GM19099 (cell line): Measurements from ENCODE around the gene LHFPL5.

Source experiments
- POLR2A ChIP-seq: IDR thresholded peaks from 3 replicates; pipeline ENCODE4 v1.6.1; 2011; ENCODE audit warnings: low read depth; ENCODE audit not compliant: insufficient read length; ENCODE audit errors: extremely low read depth

Gene LHFPL5

GRCh38 chr6:35804996-35805736 lies at the start of gene LHFPL5:
Gene LHFPL5 (plus strand): TSS chr6:35805352. CDS start chr6:35805671, 319 bp downstream.
- TF ChIP-seq POLR2A: no peak

- TF ChIP-seq POLR2A: no peak
Observed at GRCh38 chr6:35757456-35758123, 47.6 kb upstream of the LHFPL5 start.

- no peak for TF ChIP-seq POLR2A
Observed at GRCh38 chr6:35759426-35759825, 45.7 kb upstream of the LHFPL5 start.

GRCh38 chr6:35765739-35766138 lies 39.4 kb upstream of the LHFPL5 start:
- no peak for TF ChIP-seq POLR2A

GRCh38 chr6:35769211-35769610 lies 35.9 kb upstream of the LHFPL5 start:
- TF ChIP-seq POLR2A: no peak

GRCh38 chr6:35771343-35771627 lies 33.9 kb upstream of the LHFPL5 start:
- no peak for TF ChIP-seq POLR2A

GRCh38 chr6:35774116-35774794 lies 30.9 kb upstream of the LHFPL5 start:
- no peak for TF ChIP-seq POLR2A

GRCh38 chr6:35775031-35775430 lies 30.1 kb upstream of the LHFPL5 start:
- no peak for TF ChIP-seq POLR2A

- TF ChIP-seq POLR2A: no peak
Observed at GRCh38 chr6:35776364-35777215, 28.6 kb upstream of the LHFPL5 start, which contains the start of gene CLPSL2. Gene CLPSL2 (plus strand): TSS chr6:35776598. CDS start chr6:35776619, 21 bp downstream.

GRCh38 chr6:35777356-35778102 lies 27.6 kb upstream of the LHFPL5 start:
- TF ChIP-seq POLR2A: no peak

- no peak for TF ChIP-seq POLR2A
Observed at GRCh38 chr6:35778437-35778836, 26.7 kb upstream of the LHFPL5 start.

GRCh38 chr6:35780719-35781118 lies 24.4 kb upstream of the LHFPL5 start, which contains the start of gene CLPSL1:
Gene CLPSL1 (plus strand): TSS chr6:35781019. CDS start chr6:35781111, 92 bp downstream.
- TF ChIP-seq POLR2A: no peak

GRCh38 chr6:35781290-35781689 lies 23.9 kb upstream of the LHFPL5 start:
- no peak for TF ChIP-seq POLR2A

- TF ChIP-seq POLR2A: no peak
Observed at GRCh38 chr6:35782424-35782823, 22.7 kb upstream of the LHFPL5 start.
